Activated T-helper 1 cell treated with Interleukin-2 at 50 U/mL for 16 hours (primary cell): ENCODE data around the gene OBSL1.

Experiments
- DNase-seq: peaks from one replicate; pipeline ENCODE4 v3.0.0-alpha.2; 2020; ENCODE audit warnings: low read depth

Gene OBSL1

GRCh38 chr2:219512524-219513216, 58.7 kb downstream of the OBSL1 start:
- DNase-seq = no peak

- DNase-seq = no peak
Observed at GRCh38 chr2:219511547-219512325, 59.6 kb downstream of the OBSL1 start.

DNA sequence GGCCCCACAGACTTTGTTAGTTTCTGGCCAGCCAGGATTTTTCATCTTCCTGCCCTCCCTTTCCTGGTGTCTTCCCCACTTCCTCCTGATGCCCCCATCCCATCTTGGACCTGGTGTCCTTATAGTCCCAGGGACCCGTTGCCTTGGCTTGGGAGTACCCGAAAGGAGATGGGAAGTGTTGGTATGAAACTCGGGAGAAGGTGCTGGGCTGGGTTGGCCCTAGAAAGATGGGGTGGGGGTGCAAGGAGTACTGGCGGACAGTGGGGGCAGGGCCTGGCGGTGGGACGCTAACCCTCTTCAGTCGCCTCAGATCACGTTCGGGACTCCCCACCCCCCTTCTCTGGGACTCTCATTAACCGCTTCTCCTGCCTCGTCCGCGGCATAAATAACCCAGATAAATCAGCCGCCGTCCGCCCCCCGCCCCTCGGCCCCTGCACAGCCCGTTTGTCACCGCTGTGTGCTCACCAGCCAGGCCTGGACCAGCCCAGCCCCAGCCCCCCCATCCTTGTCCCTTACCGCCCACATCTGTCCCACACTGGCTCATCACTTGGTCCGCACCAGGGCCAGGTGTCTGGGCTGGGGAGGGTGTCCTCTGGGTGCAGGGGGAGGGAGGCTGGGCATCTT, 60.7 kb downstream of the OBSL1 start:
- no peak for DNase-seq

GRCh38 chr2:219509780-219510511, 61.4 kb downstream of the OBSL1 start:
- no peak for DNase-seq

DNA sequence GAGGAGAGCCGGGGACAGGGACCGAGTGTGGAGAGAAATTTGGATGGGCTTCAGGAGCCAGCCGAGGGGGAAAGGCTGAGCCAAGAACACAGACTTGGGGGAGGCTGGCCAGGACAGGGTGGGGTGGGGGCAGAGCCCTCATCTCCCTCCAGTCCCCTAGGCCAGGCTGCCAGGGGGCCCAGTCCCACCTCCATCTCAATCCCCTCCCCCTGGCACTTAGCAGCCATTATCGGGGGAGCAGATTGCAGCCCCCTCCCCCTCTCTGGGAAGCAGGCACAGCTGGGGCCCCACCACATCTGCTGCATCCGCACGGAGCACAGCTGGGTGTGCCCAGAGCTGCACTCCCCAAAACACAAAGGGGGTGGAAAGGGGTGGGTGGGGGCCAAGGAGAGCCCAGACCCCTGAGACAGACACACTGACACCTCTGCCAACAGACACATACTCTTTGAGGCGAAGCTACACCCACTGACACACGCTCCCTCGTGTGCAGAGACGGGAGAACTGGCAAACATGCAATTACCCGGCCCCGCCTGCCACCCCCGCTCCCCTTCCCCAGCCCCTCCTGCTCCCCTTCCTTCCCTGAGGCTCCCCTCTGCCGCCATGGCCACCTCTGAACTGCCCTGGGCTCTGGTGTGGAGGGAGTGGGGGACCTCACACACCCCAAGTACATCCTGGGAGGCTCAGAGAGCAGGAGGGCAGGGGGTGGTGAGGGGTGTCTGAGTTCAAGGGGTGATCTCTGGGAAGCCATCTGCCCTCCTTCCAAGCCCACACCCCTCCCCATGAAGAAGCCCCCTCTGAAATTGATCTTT, 62.2 kb downstream of the OBSL1 start:
- no peak for DNase-seq

DNA sequence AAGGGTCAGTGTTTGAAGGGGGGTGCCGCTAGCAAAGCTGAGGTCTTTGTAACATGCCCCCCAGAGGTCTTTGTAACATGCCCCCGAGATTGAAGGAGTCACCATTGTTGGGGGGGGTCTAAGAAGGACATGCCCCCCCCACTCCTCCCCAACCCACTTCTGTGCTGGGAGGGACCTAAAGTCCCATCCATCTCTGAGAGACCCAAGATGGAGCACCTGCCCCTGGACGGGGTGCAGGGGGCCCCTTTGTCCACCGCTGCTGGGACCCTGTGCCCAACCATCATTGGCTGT, 63.0 kb downstream of the OBSL1 start:
- DNase-seq = no peak

GRCh38 chr2:219507581-219508443, 63.5 kb downstream of the OBSL1 start:
- no peak for DNase-seq

DNA sequence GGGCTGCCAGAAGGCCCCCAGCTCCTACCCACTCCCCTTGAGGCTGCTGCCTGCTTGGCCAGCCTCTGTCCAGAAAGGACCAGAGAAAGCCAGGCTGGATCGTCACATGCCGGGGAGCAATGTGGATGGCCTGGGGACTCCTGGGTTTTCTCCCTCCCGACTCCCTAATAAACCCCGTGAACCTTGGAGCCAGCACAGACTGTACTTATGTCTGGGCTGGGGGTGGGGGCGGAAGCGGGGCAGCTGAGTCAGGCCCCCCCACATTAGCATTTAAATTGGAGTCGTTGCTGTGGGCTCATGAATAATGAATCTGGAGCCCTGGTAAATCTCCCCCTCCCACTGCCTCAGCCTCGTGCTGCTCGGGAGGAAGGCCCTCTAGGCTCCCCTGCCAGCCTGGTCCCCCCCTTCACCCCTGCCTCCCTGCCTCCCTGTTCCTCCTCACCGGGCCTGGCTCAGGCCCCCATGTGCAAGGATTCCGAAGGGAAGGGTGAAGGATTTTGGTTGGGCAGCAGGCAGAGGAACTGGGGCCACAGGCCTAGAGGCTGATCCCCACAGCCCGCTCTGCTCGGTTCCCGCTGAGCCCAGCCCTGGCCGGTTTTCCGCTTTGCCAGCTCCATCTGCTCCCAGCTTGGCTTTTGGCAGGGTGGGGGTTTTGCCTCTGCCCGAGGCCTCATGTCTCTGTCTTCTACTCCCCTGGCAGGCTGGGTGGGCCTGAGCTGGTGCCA, 64.4 kb downstream of the OBSL1 start:
- no peak for DNase-seq

GRCh38 chr2:219506153-219506801, 65.1 kb downstream of the OBSL1 start:
- DNase-seq = no peak

- DNase-seq = no peak
Observed at GRCh38 chr2:219505585-219505984, 65.8 kb downstream of the OBSL1 start.

- DNase-seq = no peak
Observed at GRCh38 chr2:219502618-219503017, 68.7 kb downstream of the OBSL1 start.

GRCh38 chr2:219501849-219502248, 69.5 kb downstream of the OBSL1 start:
- DNase-seq = no peak
